Neural progenitor cell (in vitro differentiated cells): Measurements from ENCODE around the gene SHTN1.

Experiments
- EZH2 ChIP-seq: fragments of 200-600 bp; sonication (generic); IDR thresholded peaks from 2 replicates; pipeline ENCODE4 v1.6.1; 2017; ENCODE audit warnings: antibody characterized with exemption, mild to moderate bottlenecking, moderate library complexity
- EZH2phosphoT487 ChIP-seq: fragments of 200-600 bp; sonication (generic); IDR thresholded peaks from 2 replicates; pipeline ENCODE4 v1.6.1; 2017; ENCODE audit warnings: antibody characterized with exemption
- TF ChIP-seq, protein P1 (sequence below): fragments of 200-600 bp; sonication (generic); IDR thresholded peaks from 2 replicates; pipeline ENCODE4 v1.5.1; 2017; ENCODE audit warnings: antibody characterized with exemption, mild to moderate bottlenecking

DNA sequence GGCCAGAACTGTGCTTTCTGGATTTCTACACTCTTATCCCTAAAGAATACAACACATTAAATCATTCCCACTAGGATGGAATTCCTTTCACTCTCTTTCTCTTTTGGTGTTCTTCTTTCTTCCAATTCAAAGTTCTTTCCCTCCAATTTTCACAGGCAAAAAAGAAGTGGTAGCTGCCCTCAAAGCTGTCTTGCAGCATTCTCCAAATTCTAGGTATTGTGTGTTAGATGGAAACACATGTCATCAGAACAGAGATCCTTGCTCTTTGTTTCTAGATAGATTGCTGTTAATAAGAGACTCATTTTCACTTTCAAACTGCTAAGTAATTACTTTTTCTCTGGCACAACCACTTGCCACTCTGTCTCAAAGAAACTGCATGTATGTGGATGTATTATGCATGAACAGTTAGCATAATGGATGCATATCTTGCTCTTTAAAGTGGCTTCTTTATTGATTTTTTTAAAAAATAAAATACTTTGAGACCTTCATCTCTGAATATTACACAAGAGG is 31.0 kb downstream of the SHTN1 start:
- TF ChIP-seq, protein P1, sequence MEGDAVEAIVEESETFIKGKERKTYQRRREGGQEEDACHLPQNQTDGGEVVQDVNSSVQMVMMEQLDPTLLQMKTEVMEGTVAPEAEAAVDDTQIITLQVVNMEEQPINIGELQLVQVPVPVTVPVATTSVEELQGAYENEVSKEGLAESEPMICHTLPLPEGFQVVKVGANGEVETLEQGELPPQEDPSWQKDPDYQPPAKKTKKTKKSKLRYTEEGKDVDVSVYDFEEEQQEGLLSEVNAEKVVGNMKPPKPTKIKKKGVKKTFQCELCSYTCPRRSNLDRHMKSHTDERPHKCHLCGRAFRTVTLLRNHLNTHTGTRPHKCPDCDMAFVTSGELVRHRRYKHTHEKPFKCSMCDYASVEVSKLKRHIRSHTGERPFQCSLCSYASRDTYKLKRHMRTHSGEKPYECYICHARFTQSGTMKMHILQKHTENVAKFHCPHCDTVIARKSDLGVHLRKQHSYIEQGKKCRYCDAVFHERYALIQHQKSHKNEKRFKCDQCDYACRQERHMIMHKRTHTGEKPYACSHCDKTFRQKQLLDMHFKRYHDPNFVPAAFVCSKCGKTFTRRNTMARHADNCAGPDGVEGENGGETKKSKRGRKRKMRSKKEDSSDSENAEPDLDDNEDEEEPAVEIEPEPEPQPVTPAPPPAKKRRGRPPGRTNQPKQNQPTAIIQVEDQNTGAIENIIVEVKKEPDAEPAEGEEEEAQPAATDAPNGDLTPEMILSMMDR = no peak
- TF ChIP-seq EZH2 (no peak), EZH2phosphoT487 (no peak)
